A673 (cell line): ENCODE measurements around the gene EHD3. TPM values are rescaled to one million over a fixed set of nuclear protein-coding genes. Genes with fewer than 3 reads are reported as not detected.

Experiments used
- BruUV-seq: library from RNA; stranded (reverse); fragments of 400-500 nt; replicated peaks from 2 replicates; lab custom pipeline; 2021; lab: Mats Ljungman, UMichigan
- CTCF ChIA-PET: fragments of 300-600 bp; sonication (Branson Sonifier 250); formaldehyde crosslinking; loops from one replicate; lab custom pipeline; 2022; ENCODE audit warnings: antibody characterized with exemption; lab: Charles Lee
- POLR2A ChIA-PET: fragments of 300-600 bp; sonication (Branson Sonifier 250); formaldehyde crosslinking; loops from one replicate; lab custom pipeline; 2022; ENCODE audit warnings: antibody characterized with exemption; ENCODE audit not compliant: low non-redundant PET; lab: Charles Lee
- DNase-seq: peaks from one replicate; pipeline ENCODE4 v3.0.0-alpha.2; 2015; ENCODE audit warnings: low spot score
- H3K27ac ChIP-seq: fragments of 200-600 bp; sonication (generic); 2 replicates; pipeline ENCODE4 v1.5.1; 2016; ENCODE audit warnings: mixed run types, low read depth, mild to moderate bottlenecking, mixed read lengths, antibody characterized with exemption, low read length; ENCODE audit not compliant: poor library complexity, severe bottlenecking
- H3K27me3 ChIP-seq: fragments of 200-600 bp; sonication (generic); replicated peaks from 2 replicates; pipeline ENCODE4 v1.6.1; 2017; ENCODE audit warnings: mixed run types, low read depth, mild to moderate bottlenecking, mixed read lengths, antibody characterized with exemption, low read length; ENCODE audit not compliant: insufficient read depth, poor library complexity
- H3K36me3 ChIP-seq: fragments of 200-600 bp; sonication (generic); 2 replicates; pipeline ENCODE4 v1.6.1; 2016; ENCODE audit warnings: mixed run types, mild to moderate bottlenecking, mixed read lengths, antibody characterized with exemption, low read length; ENCODE audit not compliant: insufficient read depth, poor library complexity, severe bottlenecking
- H3K4me1 ChIP-seq: fragments of 200-600 bp; sonication (generic); 2 replicates; pipeline ENCODE4 v1.6.1; 2017; ENCODE audit warnings: mixed run types, mild to moderate bottlenecking, mixed read lengths, antibody characterized with exemption, low read length; ENCODE audit not compliant: insufficient read depth, poor library complexity, severe bottlenecking
- H3K4me3 ChIP-seq: fragments of 200-600 bp; sonication (generic); 2 replicates; pipeline ENCODE4 v1.5.1; 2016; ENCODE audit warnings: low read depth, mixed run types, mild to moderate bottlenecking, mixed read lengths, low read length; ENCODE audit not compliant: poor library complexity, severe bottlenecking
- H3K9me3 ChIP-seq: fragments of 200-600 bp; sonication (generic); 2 replicates; pipeline ENCODE4 v1.6.1; 2016; ENCODE audit warnings: mixed run types, low read depth, mild to moderate bottlenecking, mixed read lengths, antibody characterized with exemption, low read length; ENCODE audit not compliant: poor library complexity, severe bottlenecking
- EZH2 ChIP-seq: fragments of 200-600 bp; sonication (generic); IDR thresholded peaks from 2 replicates; pipeline ENCODE4 v1.6.1; 2017; ENCODE audit warnings: borderline replicate concordance, low read depth, mild to moderate bottlenecking, mixed read lengths, antibody characterized with exemption, low read length; ENCODE audit not compliant: poor library complexity, severe bottlenecking
- intact Hi-C: fragments of 100-400 bp; cut with micrococcal nuclease; formaldehyde crosslinking; loops from one replicate; pipeline ENCODE4 v1.10.0; 2022; ENCODE audit not compliant: unreplicated experiment
- total RNA-seq: library from RNA; stranded (reverse); gene quantifications from 2 replicates; pipeline ENCODE4 v1.2.3, GENCODE V29; 2021
- TF ChIP-seq, protein P1 (sequence below): fragments of 300-800, 200-600 bp; sonication (generic); conservative IDR thresholded peaks from 2 replicates; pipeline ENCODE4 v1.5.1; 2017; ENCODE audit warnings: low read depth, mild to moderate bottlenecking, antibody characterized with exemption, low read length, moderate library complexity, mixed read lengths

Gene EHD3
- total RNA-seq, 1 experiment from 2014 or later: 4.4 TPM

DNA sequence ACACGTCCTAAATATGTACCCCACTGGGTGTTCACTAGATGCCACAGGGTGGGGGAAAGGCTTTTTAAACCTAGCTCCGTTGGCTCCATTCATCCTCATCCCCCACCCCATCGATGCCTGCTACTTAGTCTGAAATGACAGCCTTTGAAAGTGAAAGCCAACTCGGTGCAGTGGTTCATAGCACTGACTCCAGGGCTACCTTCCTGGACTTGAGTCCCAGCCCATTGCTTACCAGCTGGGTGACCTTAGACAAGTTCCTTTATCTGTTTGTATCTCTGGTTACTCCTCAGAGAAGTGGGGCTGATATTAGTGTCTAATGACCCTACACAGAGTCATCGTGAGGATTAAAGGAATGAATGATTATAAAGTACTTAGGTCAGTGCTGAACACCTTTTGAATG lies 24.4 kb downstream of the EHD3 start:
- Histone ChIP-seq H3K9me3 (no peaks in the 10 kb centered on the region), H3K4me3 (no peak overlapping the region), H3K27me3 (no peaks in the 10 kb centered on the region), H3K36me3 (no peaks in the 10 kb centered on the region), H3K27ac (no peak overlapping the region), H3K4me1 (no peaks in the 10 kb centered on the region)
- ChIA-PET POLR2A (interaction anchor here (0.6 kb wide), 1 partner anchor 9 kb away, joined by 3 read pairs; no protein-coding TSS in a partner anchor), CTCF (no interaction called here)
- no peak for TF ChIP-seq EZH2
- no TSS peak for BruUV-seq
- intact Hi-C loops: no loop called here
- no peak for DNase-seq

DNA sequence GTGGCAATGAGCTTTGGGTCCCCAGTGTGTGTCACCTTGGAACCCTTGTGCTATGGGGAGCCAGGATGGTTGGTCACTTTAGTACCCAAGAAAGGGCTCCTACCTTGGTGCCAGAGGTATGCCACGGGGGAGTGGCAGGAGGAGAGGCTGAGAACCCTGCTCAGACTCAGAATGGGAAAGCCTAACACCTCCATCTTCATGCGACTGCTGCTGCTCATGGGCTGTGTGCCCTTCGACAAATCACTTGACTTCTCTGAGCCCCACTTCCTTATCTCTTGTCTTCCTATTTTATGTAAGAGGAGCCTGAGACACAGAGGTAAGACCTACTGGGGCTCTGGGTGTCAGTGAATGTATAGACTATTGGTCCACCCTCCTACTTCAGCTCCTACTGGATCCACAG lies 25.1 kb downstream of the EHD3 start:
- Histone ChIP-seq H3K4me1 (no peaks in the 10 kb centered on the region), H3K27ac (no peak overlapping the region), H3K27me3 (no peaks in the 10 kb centered on the region), H3K4me3 (no peak overlapping the region), H3K9me3 (no peaks in the 10 kb centered on the region), H3K36me3 (no peaks in the 10 kb centered on the region)
- no peak for TF ChIP-seq EZH2
- TF ChIP-seq, protein P1, sequence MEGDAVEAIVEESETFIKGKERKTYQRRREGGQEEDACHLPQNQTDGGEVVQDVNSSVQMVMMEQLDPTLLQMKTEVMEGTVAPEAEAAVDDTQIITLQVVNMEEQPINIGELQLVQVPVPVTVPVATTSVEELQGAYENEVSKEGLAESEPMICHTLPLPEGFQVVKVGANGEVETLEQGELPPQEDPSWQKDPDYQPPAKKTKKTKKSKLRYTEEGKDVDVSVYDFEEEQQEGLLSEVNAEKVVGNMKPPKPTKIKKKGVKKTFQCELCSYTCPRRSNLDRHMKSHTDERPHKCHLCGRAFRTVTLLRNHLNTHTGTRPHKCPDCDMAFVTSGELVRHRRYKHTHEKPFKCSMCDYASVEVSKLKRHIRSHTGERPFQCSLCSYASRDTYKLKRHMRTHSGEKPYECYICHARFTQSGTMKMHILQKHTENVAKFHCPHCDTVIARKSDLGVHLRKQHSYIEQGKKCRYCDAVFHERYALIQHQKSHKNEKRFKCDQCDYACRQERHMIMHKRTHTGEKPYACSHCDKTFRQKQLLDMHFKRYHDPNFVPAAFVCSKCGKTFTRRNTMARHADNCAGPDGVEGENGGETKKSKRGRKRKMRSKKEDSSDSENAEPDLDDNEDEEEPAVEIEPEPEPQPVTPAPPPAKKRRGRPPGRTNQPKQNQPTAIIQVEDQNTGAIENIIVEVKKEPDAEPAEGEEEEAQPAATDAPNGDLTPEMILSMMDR: no peak
- ChIA-PET CTCF (no interaction called here), POLR2A (no interaction called here)
- BruUV-seq: no TSS peak
- intact Hi-C loops: no loop called here
- no peak for DNase-seq

- H3K9me3 ChIP-seq: no peaks in the 10 kb centered on the region
- H3K27ac ChIP-seq: no peak overlapping the region
- no peaks in the 10 kb centered on the region for H3K27me3 ChIP-seq
- no peak overlapping the region for H3K4me3 ChIP-seq
- ChIA-PET CTCF (no interaction called here), POLR2A (no interaction called here)
- H3K36me3 ChIP-seq: no peaks in the 10 kb centered on the region
- no TSS peak for BruUV-seq
- TF ChIP-seq EZH2: no peak
- TF ChIP-seq, protein P1: no peak
- intact Hi-C loops: no loop called here
- DNase-seq: no peak
- H3K4me1 ChIP-seq: no peaks in the 10 kb centered on the region
These were observed 26.9 kb downstream of the EHD3 start for GRCh38 chr2:31260870-31261269.

GRCh38 chr2:31263636-31264190 lies 29.8 kb downstream of the EHD3 start:
- no peaks in the 10 kb centered on the region for H3K4me1 ChIP-seq
- intact Hi-C loops: no loop called here
- TF ChIP-seq, protein P1: no peak
- CTCF ChIA-PET: no interaction called here
- POLR2A ChIA-PET: no interaction called here
- no peaks in the 10 kb centered on the region for H3K36me3 ChIP-seq
- no peak for DNase-seq
- no peaks in the 10 kb centered on the region for H3K27me3 ChIP-seq
- no peak overlapping the region for H3K27ac ChIP-seq
- H3K9me3 ChIP-seq: no peaks in the 10 kb centered on the region
- H3K4me3 ChIP-seq: no peak overlapping the region
- no TSS peak for BruUV-seq
